GM10248 (cell line): ENCODE measurements around the gene BAX.

ENCODE experiments used
- CTCF ChIA-PET: fragments of 300-600 bp; sonication (Branson Sonifier 250); formaldehyde crosslinking; extraction: SDS; loops from one replicate; lab custom pipeline; 2021; ENCODE audit warnings: antibody characterized with exemption; lab: Yijun Ruan, JAX
- POLR2A ChIA-PET: fragments of 350-650 bp; sonication (Branson Sonifier 250); formaldehyde crosslinking; extraction: SDS; loops from one replicate; lab custom pipeline; 2020; ENCODE audit warnings: antibody characterized with exemption; lab: Yijun Ruan, JAX
- DNase-seq: peaks from one replicate; pipeline ENCODE4 v3.0.0; 2012; ENCODE audit errors: extremely low spot score
- CTCF ChIP-seq: IDR thresholded peaks from 2 replicates; pipeline ENCODE4 v1.5.1; 2012; ENCODE audit warnings: mild to moderate bottlenecking, low read depth; ENCODE audit errors: extremely low read depth, missing control alignments, control extremely low read depth

BAX gene

GRCh38 chr19:48928164-48929025 lies 26.3 kb upstream of the BAX start:
- no peak for DNase-seq
- POLR2A ChIA-PET = interaction anchor here (0.6 kb wide), 1 partner anchor 245 kb away, joined by 4 read pairs; no protein-coding TSS in a partner anchor
- no peak for TF ChIP-seq CTCF
- CTCF ChIA-PET = no interaction called here

- peak; percentile 79 for DNase-seq
- CTCF ChIA-PET = interaction anchor here (0.8 to 1.9 kb wide), 8 partner anchors 9 to 145 kb away, joined by 3 to 6 read pairs (median 4); partner anchors contain the start of gene RUVBL2
- POLR2A ChIA-PET = interaction anchor here (1.4 to 2.1 kb wide), 2 partner anchors 59 to 61 kb away, joined by 4 to 5 read pairs; partner anchors contain the start of gene PPP1R15A
- no peak for TF ChIP-seq CTCF
Measured at GRCh38 chr19:48933382-48933932, 21.2 kb upstream of the BAX start, which contains the start of gene DHDH. TSS of gene DHDH (plus strand) at chr19:48933699. CDS start at chr19:48933722, 23 bp downstream.

GRCh38 chr19:48934837-48935236 lies 19.8 kb upstream of the BAX start:
- no peak for TF ChIP-seq CTCF
- no peak for DNase-seq
- ChIA-PET CTCF (interaction anchor here (1.2 kb wide), 1 partner anchor 36 kb away, joined by 3 read pairs; no protein-coding TSS in a partner anchor), POLR2A (no interaction called here)

GRCh38 chr19:48935864-48936263 lies 18.8 kb upstream of the BAX start:
- no peak for TF ChIP-seq CTCF
- POLR2A ChIA-PET = interaction anchor here (0.6 kb wide), 1 partner anchor 956 kb away, joined by 8 read pairs; no protein-coding TSS in a partner anchor
- no peak for DNase-seq
- CTCF ChIA-PET = interaction anchor here (1.2 kb wide), 1 partner anchor 35 kb away, joined by 3 read pairs; no protein-coding TSS in a partner anchor

- no peak for DNase-seq
- POLR2A ChIA-PET = no interaction called here
- CTCF ChIA-PET = no interaction called here
- no peak for TF ChIP-seq CTCF
Measured at GRCh38 chr19:48938256-48938655, 16.4 kb upstream of the BAX start.

GRCh38 chr19:48940902-48941301 lies 13.8 kb upstream of the BAX start:
- ChIA-PET CTCF (interaction anchor here (1.2 to 1.5 kb wide), 2 partner anchors 12 to 15 kb away, joined by 3 read pairs; no protein-coding TSS in a partner anchor), POLR2A (interaction anchor here (0.9 kb wide), 2 partner anchors 13 to 69 kb away, joined by 3 to 5 read pairs; partner anchors contain the start of gene PPP1R15A)
- peak; percentile 10 for DNase-seq
- no peak for TF ChIP-seq CTCF
